Dedifferentiated amniotic fluid mesenchymal stem cell (primary cell): ENCODE results near the gene KSR2.
"Not testable (repeated sequence)": the region's sequence is repeated elsewhere in the genome, so short reads cannot be mapped to it uniquely, and the experiment has no call there.

Source experiments
- DNase-seq: peaks from one replicate; pipeline ENCODE4 v3.0.0-alpha.2; 2016; ENCODE audit errors: extremely low spot score

KSR2 gene

GRCh38 chr12:117640511-117640910 lies 328.3 kb downstream of the KSR2 start:
- DNase-seq: no peak

- DNase-seq: no peak
Observed at GRCh38 chr12:117629454-117629853, 339.3 kb downstream of the KSR2 start.

GRCh38 chr12:117628711-117629110 lies 340.1 kb downstream of the KSR2 start:
- DNase-seq: not testable (repeated sequence)

GRCh38 chr12:117622741-117623140 lies 346.0 kb downstream of the KSR2 start:
- DNase-seq: no peak

- DNase-seq: no peak
Observed at GRCh38 chr12:117622087-117622486, 346.7 kb downstream of the KSR2 start.

- no peak for DNase-seq
Observed at GRCh38 chr12:117607778-117608177, 361.0 kb downstream of the KSR2 start.

GRCh38 chr12:117606945-117607344 lies 361.8 kb downstream of the KSR2 start:
- DNase-seq: no peak

GRCh38 chr12:117606024-117606423 lies 362.8 kb downstream of the KSR2 start:
- DNase-seq: no peak

GRCh38 chr12:117603316-117604113 lies 365.3 kb downstream of the KSR2 start:
- no peak for DNase-seq

- DNase-seq: no peak
Observed at GRCh38 chr12:117599849-117600248, 368.9 kb downstream of the KSR2 start.

- DNase-seq: no peak
Observed at GRCh38 chr12:117596968-117597367, 371.8 kb downstream of the KSR2 start.

- no peak for DNase-seq
Observed at GRCh38 chr12:117595751-117596150, 373.0 kb downstream of the KSR2 start.

- DNase-seq: no peak
Observed at GRCh38 chr12:117594481-117594880, 374.3 kb downstream of the KSR2 start.

- DNase-seq: no peak
Observed at GRCh38 chr12:117593815-117594400, 374.9 kb downstream of the KSR2 start.

- DNase-seq: no peak
Observed at GRCh38 chr12:117592588-117593305, 376.0 kb downstream of the KSR2 start.

GRCh38 chr12:117590999-117591398 lies 377.8 kb downstream of the KSR2 start:
- no peak for DNase-seq

- no peak for DNase-seq
Observed at GRCh38 chr12:117590386-117590785, 378.4 kb downstream of the KSR2 start.

GRCh38 chr12:117589021-117589420 lies 379.8 kb downstream of the KSR2 start:
- no peak for DNase-seq

- no peak for DNase-seq
Observed at GRCh38 chr12:117587631-117588287, 381.0 kb downstream of the KSR2 start.

GRCh38 chr12:117583677-117584225 lies 385.0 kb downstream of the KSR2 start:
- DNase-seq: no peak

GRCh38 chr12:117583092-117583491 lies 385.7 kb downstream of the KSR2 start:
- no peak for DNase-seq
